AG10803 (cell line): ENCODE data around the gene CAPZB.

ENCODE experiments used
- DNase-seq: peaks from one replicate; pipeline ENCODE4 v3.0.0; 2010; ENCODE audit warnings: low read depth
- H3K4me3 ChIP-seq: 2 replicates; pipeline ENCODE4 v1.5.1; 2011; ENCODE audit warnings: mild to moderate bottlenecking, low read length, control low read depth
- CTCF ChIP-seq: conservative IDR thresholded peaks from 2 replicates; pipeline ENCODE4 v1.5.1; 2011; ENCODE audit warnings: mild to moderate bottlenecking, low read length, control low read depth, inconsistent platforms

The CAPZB gene

DNA sequence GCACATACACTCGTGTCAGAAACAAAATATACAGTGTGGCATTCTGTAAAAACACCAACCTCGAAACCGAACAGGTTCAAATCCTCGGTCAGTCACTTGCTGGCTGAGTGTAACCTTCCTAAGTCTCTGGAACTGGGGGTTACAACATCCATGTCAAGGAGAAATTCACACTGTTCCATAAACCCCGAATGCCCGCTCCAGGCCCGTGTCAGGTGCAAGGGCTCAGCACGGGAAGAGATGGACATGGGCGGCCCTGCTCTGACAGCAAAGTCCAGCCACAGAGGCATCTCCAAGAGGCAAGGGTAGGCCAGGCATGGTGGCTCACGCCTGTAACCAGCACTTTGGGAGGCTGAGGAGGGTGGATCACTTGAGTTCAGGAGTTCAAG is 93.8 kb downstream of the CAPZB start:
- peak overlapping the region; percentile 23 for H3K4me3 ChIP-seq
- DNase-seq, result no peak
- no peak for TF ChIP-seq CTCF

- TF ChIP-seq CTCF, result peak; percentile 97
- peak; percentile 92 for DNase-seq
- H3K4me3 ChIP-seq, result peak overlapping the region; percentile 38
Measured at GRCh38 chr1:19390901-19391595, 94.3 kb downstream of the CAPZB start.

DNA sequence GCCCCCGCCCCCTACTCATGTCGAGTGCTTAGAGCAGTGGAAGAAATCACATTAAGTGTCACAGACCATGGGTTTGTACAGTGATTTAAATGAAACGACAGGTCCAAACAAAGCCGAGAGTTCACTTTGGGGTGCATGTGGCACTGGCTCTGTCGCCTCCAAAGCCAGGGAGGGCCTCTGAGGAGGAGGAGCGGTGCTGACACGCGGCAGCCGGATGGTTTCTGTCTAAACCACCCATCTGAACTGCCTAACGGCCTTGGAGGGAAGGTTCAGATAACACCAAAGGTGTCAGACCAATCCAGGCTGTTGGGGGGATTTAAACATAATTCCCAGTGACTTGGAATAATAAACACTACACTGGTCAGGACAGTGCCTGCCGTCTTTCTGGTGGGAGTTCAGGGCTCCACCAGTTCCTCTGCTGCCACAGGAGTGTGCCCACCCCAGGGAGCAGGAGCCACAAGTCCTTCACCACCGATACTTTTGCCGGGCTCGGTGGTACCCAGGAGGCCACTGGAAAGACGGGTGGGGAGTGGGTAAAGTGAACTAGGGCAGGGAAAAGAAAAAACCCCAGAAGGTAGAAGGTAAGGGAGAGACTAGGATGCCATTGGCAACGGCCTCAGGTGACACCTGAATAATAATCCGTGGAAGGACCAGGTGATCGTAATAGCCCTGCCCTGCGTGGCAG is 95.0 kb downstream of the CAPZB start:
- DNase-seq, result no peak
- no peak for TF ChIP-seq CTCF

DNA sequence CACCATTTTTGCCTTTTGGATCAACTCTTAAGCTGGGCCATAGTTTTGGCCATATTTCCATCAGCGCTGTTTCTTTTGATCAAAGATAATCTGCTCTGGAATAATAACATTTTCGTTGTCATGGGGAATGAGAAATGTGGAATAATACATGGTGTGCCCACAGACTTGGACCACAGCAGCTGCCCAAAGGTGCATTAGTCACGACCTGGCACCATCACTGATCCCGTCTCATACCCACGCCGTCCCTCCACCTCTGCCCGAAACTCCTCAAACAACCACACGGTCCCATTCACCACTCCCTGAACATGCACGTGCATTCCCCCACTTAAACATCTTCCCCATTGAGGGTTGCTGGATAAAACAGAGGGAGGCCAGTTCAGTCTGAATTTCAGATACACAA is 96.4 kb downstream of the CAPZB start:
- no peak for TF ChIP-seq CTCF
- H3K4me3 ChIP-seq, result no peak overlapping the region
- no peak for DNase-seq

More for the DNA sequence above, 95.0 kb downstream of the CAPZB start:
- H3K4me3 ChIP-seq, result peak overlapping the region; percentile 38

DNA sequence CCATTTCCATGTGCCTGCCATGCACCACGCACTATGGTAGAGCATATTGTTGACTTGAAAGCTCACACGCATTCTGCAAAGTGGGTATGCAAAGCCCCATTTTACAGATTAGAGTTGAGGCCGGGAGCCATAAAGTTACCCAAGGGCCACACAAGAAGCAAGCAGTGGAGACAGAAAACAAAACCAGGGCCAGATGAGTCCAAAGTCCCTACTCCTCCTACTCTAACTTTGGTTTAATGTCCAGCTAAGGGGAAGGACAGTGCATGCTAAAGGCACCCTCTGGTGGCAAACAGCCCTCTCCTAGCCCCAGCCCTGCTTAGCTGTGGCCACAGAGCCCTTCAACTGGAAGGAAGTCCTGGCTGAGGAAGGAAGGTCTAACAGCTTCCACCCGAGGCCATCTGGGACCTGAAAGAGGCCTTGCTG is 98.3 kb downstream of the CAPZB start:
- no peak for DNase-seq
- TF ChIP-seq CTCF, result peak; percentile 15
- H3K4me3 ChIP-seq, result no peak overlapping the region

GRCh38 chr1:19385869-19386591 is 99.3 kb downstream of the CAPZB start:
- no peak overlapping the region for H3K4me3 ChIP-seq
- TF ChIP-seq CTCF, result no peak
- peak; percentile 76 for DNase-seq

DNA sequence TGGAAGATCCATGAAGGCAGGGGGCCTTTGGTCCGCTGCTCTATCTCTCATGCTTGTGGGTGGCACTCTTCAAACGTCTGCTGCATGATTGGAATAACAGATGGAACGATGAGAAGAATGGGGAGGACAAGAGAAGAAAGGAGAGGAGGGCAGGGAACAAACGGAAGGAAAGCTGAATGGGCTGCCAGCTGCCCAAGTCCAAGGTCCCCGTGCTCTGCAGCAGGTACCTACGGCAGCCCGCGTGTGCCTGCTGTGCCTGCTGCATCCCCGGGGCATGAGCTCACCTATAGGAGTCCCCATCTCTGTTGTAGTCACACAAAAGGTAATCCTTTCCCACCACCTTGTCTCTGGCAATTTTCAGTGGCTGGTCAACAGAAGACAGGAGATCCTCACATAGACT is 100.1 kb downstream of the CAPZB start:
- no peak for DNase-seq
- no peak overlapping the region for H3K4me3 ChIP-seq

More for the DNA sequence above, 100.1 kb downstream of the CAPZB start:
- TF ChIP-seq CTCF, result no peak
